Stomach (tissue), 4 donors: ENCODE data around the gene TMOD1.
"Not testable (repeated sequence)": the region's sequence is repeated elsewhere in the genome, so short reads cannot be mapped to it uniquely, and the experiment has no call there.

ENCODE experiments used
- CTCF ChIP-seq, 7 experiments: fragments of 450-650 bp in 4 of 7; fragments of 200-600 bp in 3 of 7; sonication (generic) in 3 of 7; IDR thresholded peaks; one replicate each; pipeline ENCODE4 v1.5.1; 2016 to 2019; ENCODE audit warnings: antibody characterized with exemption in 7 of 7, control low read depth in 2 of 7, mild to moderate bottlenecking in 1 of 7
- POLR2AphosphoS5 ChIP-seq, 3 donors: sonication (generic); formaldehyde crosslinking; IDR thresholded peaks; one replicate each; pipeline ENCODE4 v1.6.1; 2016; ENCODE audit warnings: antibody characterized with exemption in 3 of 3

GRCh38 chr9:97622483-97622882 is 121.0 kb downstream of the TMOD1 start:
- not testable (repeated sequence) for TF ChIP-seq CTCF, POLR2AphosphoS5 (IDR thresholded peaks at IDR 0.05)
